Activated effector memory CD4-positive, alpha-beta T cell treated with anti-CD3 and anti-CD28 coated beads, Interleukin-2, amount 50 U/mL, for 16 hours (primary cell): ENCODE data around the gene TMED1.
"Not testable (repeated sequence)": the region's sequence is repeated elsewhere in the genome, so short reads cannot be mapped to it uniquely, and the experiment has no call there.

Experiments used
- DNase-seq: peaks from one replicate; pipeline ENCODE4 v3.0.0-alpha.2; 2020

Gene TMED1

DNA sequence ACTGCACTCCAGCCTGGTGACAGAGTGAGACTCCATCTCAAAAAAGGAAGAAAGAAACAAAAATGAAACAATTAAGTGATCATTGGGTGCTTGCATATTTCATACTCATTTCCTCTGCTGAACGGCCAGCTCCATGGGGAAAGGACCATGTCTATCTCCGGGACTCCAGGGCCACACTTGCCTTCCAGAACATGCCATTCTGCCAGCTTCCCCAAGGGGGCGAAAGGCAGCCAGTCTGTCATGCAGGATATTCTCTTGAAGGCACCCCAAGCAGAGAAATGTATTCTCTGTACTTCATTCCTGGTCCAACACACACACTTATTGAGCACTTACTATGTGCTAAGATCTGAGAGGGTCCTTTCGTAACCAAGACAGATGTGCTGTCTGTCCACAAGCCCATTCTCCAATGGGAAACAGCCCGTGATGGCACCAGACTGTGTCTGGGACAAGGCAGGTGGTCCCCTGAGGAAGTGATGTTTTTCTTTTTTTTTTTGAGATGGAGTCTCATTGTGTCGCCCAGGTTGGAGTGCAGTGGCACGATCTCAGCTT lies 25.2 kb upstream of the TMED1 start:
- peak; percentile 76 for DNase-seq

GRCh38 chr19:10858204-10858828 lies 22.3 kb upstream of the TMED1 start:
- peak; percentile 73 for DNase-seq

GRCh38 chr19:10856899-10857298 lies 20.9 kb upstream of the TMED1 start:
- DNase-seq, result not testable (repeated sequence)

GRCh38 chr19:10855879-10856522 lies 20.0 kb upstream of the TMED1 start:
- no peak for DNase-seq

DNA sequence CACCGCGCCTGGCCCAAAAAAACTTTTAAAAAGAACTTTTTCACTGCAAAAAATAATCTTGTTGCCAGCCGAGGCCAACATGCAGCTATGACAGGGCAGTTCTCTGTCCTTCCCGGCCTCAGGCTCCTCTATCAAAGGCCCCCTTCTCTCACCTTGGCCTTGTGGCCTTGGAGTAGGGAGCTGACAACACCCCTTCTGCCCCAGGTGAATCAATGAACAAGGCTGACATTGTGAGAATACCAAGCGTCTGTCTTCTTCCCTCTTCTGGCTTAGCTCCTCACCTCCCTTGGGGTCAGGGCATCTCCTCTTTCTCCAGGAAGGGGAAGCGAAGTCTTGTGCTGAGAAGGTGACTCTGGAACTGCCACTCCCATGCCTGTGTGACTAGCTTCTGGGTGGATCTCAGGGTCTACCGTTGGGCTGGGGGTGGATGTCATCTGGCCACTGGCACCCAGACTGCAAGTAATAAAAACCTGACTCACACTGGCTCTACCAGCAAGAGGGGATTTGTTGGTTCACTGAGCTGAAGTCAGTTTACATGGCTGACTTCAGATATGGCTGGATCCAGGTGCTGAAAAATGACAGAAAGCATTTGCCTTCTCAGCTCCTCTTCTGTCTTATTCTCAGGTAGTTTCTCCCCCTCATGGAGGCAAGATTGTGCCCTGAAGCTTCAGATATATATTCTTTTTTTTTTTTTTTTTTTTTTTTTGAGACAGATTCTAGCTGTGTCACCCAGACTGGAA lies 18.5 kb upstream of the TMED1 start:
- no peak for DNase-seq

DNA sequence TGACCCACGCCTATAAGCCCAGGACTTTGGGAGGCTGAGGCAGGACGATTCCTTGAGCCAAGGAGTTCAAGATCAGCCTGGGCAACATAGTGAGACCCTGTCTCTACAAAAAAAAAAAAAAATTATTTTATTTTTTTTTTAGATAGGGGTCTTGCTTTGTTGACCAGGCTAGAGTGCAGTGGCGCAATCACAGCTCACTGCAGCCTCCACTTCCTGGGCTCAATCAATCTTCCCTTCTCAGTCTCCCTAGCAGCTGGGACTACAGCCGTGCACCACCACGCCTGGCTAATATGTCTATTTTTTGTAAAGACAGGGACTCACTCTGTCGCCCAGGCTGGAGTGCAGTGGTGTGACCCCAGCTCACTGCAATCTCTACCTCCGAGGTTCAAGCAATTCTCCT lies 16.9 kb upstream of the TMED1 start:
- DNase-seq, result no peak

DNA sequence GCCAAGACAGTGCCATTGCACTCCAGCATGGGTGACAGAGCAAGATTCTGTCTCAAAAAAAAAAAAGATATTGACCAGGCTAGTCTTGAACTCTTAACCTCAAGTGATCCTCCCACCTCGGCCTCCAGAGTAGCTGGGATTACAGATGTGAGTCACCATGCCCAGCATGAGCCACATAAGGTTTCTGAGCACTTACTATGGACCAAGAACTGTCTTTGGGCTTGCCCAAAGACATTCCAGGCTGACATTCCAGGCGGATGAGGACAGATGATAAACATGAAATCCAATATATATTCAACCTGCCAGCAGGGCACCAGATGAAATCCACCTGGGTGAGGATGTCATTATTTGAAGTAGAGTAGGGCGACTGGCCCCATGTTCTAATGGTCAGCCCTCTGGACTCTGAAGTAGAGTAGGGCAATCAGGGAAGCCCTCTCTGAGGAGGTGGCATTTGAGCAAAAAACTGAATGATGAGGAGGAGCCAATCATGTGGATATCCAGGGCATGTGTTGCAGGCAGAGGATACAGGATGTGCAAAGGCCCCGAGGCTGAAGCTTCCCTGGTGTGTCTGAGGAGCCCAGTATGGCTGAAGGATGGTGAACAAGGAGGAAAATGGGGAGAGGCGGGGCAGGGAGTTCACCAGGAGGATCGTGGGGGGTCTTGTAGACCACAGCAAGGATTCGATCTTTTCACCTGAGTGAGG lies 16.2 kb upstream of the TMED1 start:
- no peak for DNase-seq

GRCh38 chr19:10850631-10851030 lies 14.6 kb upstream of the TMED1 start:
- no peak for DNase-seq

DNA sequence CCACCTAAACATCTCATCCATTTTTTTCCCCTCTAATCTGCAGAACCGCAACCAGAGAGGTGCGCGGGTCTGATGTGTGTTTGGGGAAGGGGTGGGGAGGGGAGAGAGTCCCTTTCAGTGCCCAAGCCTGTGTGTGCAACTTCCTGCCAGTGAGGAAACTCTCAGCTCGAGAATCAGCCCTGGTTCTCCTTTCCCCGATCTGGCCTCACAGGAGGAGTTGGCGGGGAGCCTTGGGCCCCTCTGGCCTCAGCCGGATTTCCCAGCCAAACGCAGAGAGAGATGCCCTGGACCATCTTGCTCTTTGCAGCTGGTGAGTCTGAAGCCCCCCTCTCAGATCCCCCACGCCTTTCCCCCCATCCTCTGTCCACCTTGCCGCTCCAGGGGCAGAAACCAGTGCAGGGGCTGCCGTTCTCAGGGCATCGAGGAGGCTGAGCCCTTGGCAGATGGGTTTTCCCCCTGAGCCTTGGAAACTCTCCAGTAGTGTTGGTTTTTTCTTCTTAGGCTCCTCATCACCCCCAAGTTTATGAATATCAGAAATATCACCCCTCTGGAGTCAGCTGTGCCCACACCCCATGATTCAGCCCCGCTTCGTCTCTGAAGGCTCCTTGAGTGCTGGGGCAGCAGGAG lies 12.3 kb upstream of the TMED1 start, which contains the start of gene C19orf38:
C19orf38 (plus strand) TSS at position 186 of the 627 bp plus-strand sequence; CDS start at position 280, 94 bp downstream.
- no peak for DNase-seq

DNA sequence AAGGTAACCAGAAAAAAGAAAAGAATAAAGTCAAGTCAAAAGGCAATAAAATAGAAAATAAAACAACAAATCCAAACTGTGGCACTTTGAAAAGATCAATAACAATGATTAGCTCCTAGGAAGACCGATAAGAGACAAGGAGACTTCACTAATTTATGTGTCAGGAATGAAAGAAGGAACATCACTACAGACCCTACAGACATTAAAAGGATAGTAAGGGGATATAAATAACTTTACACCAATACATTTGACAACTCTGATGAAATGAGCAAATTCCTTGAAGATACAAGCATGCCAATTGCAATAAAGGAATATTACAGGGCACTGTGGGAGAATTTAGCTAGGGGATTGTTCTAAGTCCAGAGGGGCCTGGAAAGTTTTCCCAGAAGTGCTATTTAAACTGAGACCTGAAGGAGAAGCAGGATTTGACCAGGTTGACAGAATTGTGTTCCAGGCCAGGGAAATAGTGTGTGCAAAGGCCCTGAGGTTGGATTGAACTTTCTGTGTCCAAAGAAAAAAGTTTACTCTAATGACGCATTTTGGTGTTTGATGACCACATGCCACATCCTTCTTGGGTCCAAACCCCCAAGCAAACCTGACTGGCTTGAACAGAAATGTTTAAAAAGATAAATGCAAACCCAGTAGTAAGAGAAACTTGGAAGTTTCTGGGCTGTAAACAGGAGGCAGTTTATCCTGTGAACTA lies 10.6 kb upstream of the TMED1 start:
- DNase-seq, result no peak

DNA sequence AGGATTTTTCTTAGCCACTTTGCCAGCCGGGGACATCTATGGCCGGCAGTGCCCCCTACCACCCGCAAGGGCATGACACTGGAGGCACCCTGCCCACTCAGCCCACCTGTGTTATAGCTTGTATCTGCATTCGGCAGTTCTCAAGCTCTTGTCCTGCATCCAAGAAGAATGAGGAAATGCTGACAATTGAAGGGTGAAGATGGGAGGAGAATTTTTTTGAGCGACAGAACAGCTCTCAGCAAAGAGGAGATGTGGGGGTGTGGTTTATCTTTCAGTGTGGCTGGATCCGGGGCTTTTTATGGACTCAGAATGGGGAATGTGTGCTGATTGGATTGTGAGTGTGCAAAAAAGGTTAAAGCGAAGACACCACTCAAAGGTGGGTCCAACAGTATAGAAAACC lies 6.8 kb upstream of the TMED1 start:
- DNase-seq, result no peak

GRCh38 chr19:10839114-10840050 lies 3.4 kb upstream of the TMED1 start:
- DNase-seq, result no peak

DNA sequence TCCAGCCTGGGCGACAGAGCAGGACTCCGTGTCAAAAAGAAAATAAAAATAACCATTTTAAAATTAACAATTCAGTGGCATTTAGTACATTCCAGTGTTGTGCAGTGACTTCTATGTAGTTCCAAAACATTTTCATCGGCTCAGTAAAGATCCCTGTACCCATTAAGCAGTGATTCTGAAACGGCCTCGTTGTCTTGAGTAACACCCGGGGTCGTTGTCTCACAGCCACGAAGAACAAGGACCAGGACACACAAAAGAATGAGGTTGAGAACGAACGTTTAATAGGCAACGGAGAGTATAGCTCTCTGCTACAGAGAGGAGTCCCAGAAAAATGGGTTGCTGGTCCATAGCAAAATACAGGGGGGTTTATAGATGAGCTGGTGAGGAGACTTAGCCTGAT lies 2.4 kb upstream of the TMED1 start:
- no peak for DNase-seq

GRCh38 chr19:10837649-10838048 lies 1.6 kb upstream of the TMED1 start:
- DNase-seq, result not testable (repeated sequence)

DNA sequence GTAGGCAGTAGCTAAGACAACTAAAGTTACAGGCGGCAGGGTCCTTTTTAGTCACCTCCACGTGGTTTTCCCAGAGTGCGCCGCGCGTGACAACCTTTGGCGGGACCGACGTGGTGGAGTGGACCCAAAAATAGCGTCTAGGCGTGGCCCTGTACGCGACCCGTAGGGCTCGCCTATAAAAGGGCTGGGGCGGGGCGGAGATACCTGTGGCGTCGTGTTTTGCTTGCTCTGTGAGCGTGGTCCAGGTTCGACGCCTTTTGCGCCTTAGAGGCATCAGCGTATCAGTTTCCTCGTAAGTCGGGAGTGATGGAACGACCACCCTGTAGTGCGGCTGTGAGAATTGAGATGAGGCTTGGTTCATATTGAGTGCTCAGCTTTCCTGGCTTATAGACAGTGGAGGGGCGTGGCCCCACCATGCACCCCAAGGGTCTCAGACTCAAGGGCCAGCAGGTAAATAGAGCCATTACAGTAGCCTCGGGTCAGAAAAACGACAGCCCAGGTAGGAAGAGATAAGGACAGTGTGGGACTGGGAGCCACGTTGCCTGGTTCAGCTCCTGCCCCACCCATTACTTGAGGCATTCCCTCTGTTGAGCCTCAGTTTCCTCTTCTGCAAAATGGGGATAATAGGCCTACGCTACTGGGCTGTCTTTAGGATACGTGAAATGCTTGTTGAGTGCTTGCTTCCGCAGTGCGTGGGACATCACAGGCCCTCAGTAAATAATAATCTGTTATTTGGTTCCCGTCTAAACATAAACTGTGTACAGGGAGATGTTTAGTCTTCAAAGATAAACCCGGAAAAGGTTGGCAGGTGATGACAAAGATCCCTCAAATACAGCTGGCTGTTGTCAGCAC lies 693 bp upstream of the TMED1 start:
- peak; percentile 92 for DNase-seq

DNA sequence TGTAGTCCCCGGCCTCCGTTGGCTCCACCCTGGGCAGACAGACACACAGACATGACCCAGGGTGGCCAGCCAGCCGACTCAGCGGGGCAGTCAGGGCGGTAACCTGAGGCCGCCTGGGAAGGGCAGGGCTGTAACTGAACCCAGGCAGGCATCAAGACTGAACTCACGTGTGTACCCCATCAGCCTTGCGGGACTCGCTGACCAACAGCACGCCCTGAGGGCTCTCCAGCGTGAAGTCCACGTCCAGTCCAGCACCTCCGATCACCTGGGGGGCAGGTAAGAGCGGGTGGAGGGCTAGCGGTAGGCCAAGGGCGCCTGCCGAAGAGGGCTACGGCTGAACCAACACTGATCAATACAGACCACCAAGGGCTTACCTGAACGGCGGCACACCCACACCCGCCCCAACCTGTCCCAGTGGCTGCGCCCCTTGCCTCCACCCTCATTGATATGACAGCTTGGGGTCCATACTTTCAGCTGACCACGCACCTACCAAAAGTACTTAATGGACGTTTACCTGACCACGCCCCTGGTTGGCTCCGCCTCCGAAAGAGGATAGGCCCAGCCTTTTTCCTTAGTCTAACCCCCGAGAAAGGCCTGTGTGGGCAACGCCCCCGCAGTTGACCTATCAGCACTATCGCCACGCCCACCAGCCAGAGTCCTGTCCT lies 791 bp downstream of the TMED1 start:
- no peak for DNase-seq

- DNase-seq, result no peak
These were observed 3.1 kb downstream of the TMED1 start for GRCh38 chr19:10832939-10833296.

DNA sequence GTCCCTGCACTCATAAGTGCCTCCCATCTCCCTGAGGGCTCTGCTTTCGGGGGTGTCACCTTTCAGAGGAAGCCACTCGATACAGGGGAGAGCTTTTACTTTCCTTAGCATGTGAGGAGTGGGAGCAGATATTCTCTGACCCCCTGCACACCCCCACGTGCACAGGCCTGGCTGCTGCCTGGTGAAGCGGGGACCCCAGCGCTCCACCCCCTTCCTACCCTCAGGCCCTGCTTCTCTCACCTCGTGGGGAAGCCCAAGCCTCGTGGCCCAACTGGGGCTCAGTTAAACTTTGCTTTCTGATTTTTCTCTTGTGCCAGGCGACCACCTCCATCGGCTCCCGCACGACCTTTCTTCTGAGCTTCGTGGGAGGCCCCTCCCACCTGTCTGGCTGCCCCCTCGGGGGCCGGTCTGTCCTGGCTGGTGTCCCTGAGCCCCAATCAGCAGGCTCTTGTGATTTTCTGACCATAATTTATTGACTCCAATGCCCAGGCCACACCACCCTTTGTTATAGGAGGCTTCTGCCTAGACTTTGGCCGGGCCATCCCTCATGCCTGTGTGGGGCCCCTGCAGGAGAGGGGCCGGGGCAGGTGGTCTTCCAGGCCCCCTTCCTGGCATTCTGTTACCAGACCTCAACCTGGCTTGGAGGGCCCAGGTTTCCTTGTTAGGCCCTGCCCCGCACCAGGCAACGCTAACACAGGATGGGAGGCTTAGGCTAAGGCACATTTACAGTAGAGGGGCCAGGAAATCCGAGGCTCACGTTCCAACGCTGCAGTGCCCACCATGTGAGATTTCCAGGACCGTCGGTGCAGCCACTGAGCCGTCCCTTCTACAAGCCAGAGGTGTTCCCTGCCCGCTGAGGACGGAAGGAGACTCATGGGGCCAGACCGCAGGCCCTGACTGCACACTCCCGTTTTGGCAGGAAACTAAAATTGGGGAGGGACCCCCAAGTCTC lies 3.7 kb downstream of the TMED1 start:
- no peak for DNase-seq
